Globus pallidus (tissue), 1 donor: ENCODE measurements around the gene PRSS2.
"Not testable (repeated sequence)": the region's sequence is repeated elsewhere in the genome, so short reads cannot be mapped to it uniquely, and the experiment has no call there.

Source experiments
- DNase-seq: peaks from one replicate; pipeline ENCODE4 v3.0.0-alpha.2; 2015; ENCODE audit warnings: low spot score

The PRSS2 gene

GRCh38 chr7:142759433-142759832 is 11.3 kb upstream of the PRSS2 start:
- DNase-seq, result no peak

- no peak for DNase-seq
Observed at GRCh38 chr7:142760071-142760642, 10.6 kb upstream of the PRSS2 start.

GRCh38 chr7:142761606-142762005 is 9.2 kb upstream of the PRSS2 start:
- DNase-seq, result not testable (repeated sequence)

GRCh38 chr7:142762104-142762503 is 8.7 kb upstream of the PRSS2 start:
- no peak for DNase-seq

GRCh38 chr7:142767451-142767850 is 3.3 kb upstream of the PRSS2 start:
- DNase-seq, result no peak

GRCh38 chr7:142767861-142768260 is 2.9 kb upstream of the PRSS2 start:
- DNase-seq, result no peak

GRCh38 chr7:142768885-142769284 is 1.9 kb upstream of the PRSS2 start:
- DNase-seq, result not testable (repeated sequence)

GRCh38 chr7:142771353-142771723 is 568 bp downstream of the PRSS2 start:
- DNase-seq, result no peak

GRCh38 chr7:142772051-142772450 is 1.3 kb downstream of the PRSS2 start:
- no peak for DNase-seq

GRCh38 chr7:142772673-142773072 is 1.9 kb downstream of the PRSS2 start:
- no peak for DNase-seq

GRCh38 chr7:142773230-142773629 is 2.5 kb downstream of the PRSS2 start:
- DNase-seq, result no peak

- DNase-seq, result no peak
Observed at GRCh38 chr7:142773937-142774744, 3.4 kb downstream of the PRSS2 start.

- no peak for DNase-seq
Observed at GRCh38 chr7:142774826-142775225, 4.1 kb downstream of the PRSS2 start.

GRCh38 chr7:142775351-142776115 is 4.8 kb downstream of the PRSS2 start:
- not testable (repeated sequence) for DNase-seq

- no peak for DNase-seq
Observed at GRCh38 chr7:142776206-142776844, 5.6 kb downstream of the PRSS2 start.

GRCh38 chr7:142776845-142777225 is 6.1 kb downstream of the PRSS2 start:
- not testable (repeated sequence) for DNase-seq

GRCh38 chr7:142777318-142777717 is 6.5 kb downstream of the PRSS2 start:
- DNase-seq, result no peak

GRCh38 chr7:142782922-142783900 is 12.4 kb downstream of the PRSS2 start:
- peak; percentile 80 for DNase-seq

- DNase-seq, result no peak
Observed at GRCh38 chr7:142784096-142784495, 13.3 kb downstream of the PRSS2 start.

GRCh38 chr7:142784716-142785115 is 13.9 kb downstream of the PRSS2 start:
- DNase-seq, result no peak

- DNase-seq, result no peak
Observed at GRCh38 chr7:142785841-142786250, 15.1 kb downstream of the PRSS2 start.
